Esophagus squamous epithelium (tissue), 5 donors: ENCODE data around the gene JDP2. TPM values are rescaled to one million over a fixed set of nuclear protein-coding genes. Genes with fewer than 3 reads are reported as not detected.

ENCODE experiments used
- DNase-seq: peaks from one replicate; lab custom pipeline; 2025; lab: John Stamatoyannopoulos, UW
- H3K27ac ChIP-seq, 4 donors: fragments of 200-600 bp; sonication (generic); one replicate each; pipeline ENCODE4 v1.5.1; 2016 to 2019; ENCODE audit warnings: mild to moderate bottlenecking in 1 of 4
- H3K27me3 ChIP-seq, 4 donors: fragments of 200-600 bp; sonication (generic); 1 replicate in 3 of 4; 2 replicates in 1 of 4; pipeline versions ENCODE4 v1.5.1 to v1.6.0; 2017 to 2021; ENCODE audit warnings: antibody characterized with exemption in 1 of 4
- H3K36me3 ChIP-seq, 3 donors: fragments of 200-600 bp; sonication (generic); one replicate each; pipeline ENCODE4 v1.5.1; 2016 to 2019
- H3K4me1 ChIP-seq, 3 donors: fragments of 200-600 bp; sonication (generic); one replicate each; pipeline ENCODE4 v1.5.1; 2017 to 2019
- H3K4me3 ChIP-seq, 4 donors: fragments of 200-600 bp; sonication (generic); 1 replicate in 3 of 4; 2 replicates in 1 of 4; pipeline ENCODE4 v1.5.1; 2016 to 2019; ENCODE audit warnings: mild to moderate bottlenecking in 2 of 4, moderate library complexity in 1 of 4
- H3K9me3 ChIP-seq, 3 donors: fragments of 200-600 bp; sonication (generic); one replicate each; pipeline ENCODE4 v1.5.1; 2016 to 2019
- POLR2A ChIP-seq, 4 donors: fragments of 450-650 bp; IDR thresholded peaks; one replicate each; pipeline ENCODE4 v1.6.1; 2017; ENCODE audit warnings: antibody characterized with exemption in 4 of 4, mild to moderate bottlenecking in 4 of 4, moderate library complexity in 3 of 4
- whole genome bisulfite sequencing, 2 donors: methylation state at CpG; one replicate each; pipeline ENCODE4 v1.1.5; 2018; 5-methylcytosine and 5-hydroxymethylcytosine counted together
- intact Hi-C: fragments of 100-400 bp; cut with DNase I; formaldehyde crosslinking; loops from one replicate; pipeline ENCODE4 v1.15.0; 2022
- total RNA-seq, 4 donors: library from RNA; depleted of rRNA; stranded (reverse); fragments of >200 nt; gene quantifications; one replicate each; pipeline ENCODE4 v1.1.0, GENCODE V29; 2016
- TF ChIP-seq, protein P1 (sequence below), 6 experiments: fragments of 450-650 bp in 4 of 6; fragments of 200-600 bp in 2 of 6; sonication (generic) in 2 of 6; IDR thresholded peaks; one replicate each; pipeline ENCODE4 v1.5.1; 2016 to 2019; ENCODE audit warnings: antibody characterized with exemption in 6 of 6, mild to moderate bottlenecking in 4 of 6, moderate library complexity in 4 of 6
- donor health status: DM: yes; HTN: yes; CAD: no.

The JDP2 gene
- total RNA-seq, 4 donors from 2014 or later = 20.9 to 41.8 (median 36.9) TPM

DNA sequence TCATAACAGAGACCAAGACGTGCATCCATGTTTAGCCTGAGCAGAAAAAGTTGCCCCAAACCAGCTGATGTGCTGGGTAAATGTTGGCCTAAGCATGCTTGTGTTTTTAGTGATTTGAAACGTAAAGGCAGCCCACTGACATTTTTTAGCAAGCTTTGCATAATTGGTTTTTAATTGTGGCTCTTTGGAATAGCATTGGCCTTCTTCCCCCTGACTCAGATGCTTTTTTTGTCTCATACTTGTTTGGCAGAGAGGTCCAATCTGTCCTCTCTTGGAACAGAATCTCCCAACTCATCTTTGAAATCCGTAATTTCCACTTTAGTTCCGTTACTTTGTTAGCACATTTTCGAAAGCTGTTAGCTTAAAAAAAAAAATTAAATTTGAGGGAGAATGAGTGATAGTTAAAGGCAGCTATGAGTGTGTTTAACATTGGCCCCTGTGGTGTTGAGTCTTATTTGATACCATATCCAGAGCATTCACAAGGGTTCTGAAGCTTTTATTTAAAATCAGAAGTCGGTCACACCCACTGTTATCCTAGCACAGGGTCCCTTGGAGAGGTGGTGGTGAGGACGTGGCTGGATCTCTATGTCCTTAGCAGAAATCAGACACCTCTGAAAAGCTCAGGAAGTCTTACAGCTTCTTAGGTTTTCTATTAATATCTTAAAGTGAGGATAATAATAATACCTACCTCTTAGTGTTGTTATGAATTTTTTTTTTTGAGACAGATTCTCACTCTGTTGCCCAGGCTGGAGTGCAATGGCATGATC, 15.6 kb downstream of the JDP2 start:
- WGBS, 2 donors = 63 to 69% methylated on average over 7 of the region's 7 CpGs
- DNase-seq = no peak
- H3K4me1 ChIP-seq = peaks cover 26 to 65% (median 32%) of the 10 kb centered on the region in 3 donors
- no peaks in the 10 kb centered on the region for H3K9me3 ChIP-seq
- H3K27me3 ChIP-seq = no peaks in the 10 kb centered on the region
- no peak overlapping the region for H3K4me3 ChIP-seq
- H3K27ac ChIP-seq = peak overlapping the region; percentile 8 to 81 (median 77)
- peaks cover 0 to 74% (median 3%) of the 10 kb centered on the region in 3 donors for H3K36me3 ChIP-seq
- no peak for TF ChIP-seq POLR2A (IDR thresholded peaks at IDR 0.05)
- TF ChIP-seq, protein P1, sequence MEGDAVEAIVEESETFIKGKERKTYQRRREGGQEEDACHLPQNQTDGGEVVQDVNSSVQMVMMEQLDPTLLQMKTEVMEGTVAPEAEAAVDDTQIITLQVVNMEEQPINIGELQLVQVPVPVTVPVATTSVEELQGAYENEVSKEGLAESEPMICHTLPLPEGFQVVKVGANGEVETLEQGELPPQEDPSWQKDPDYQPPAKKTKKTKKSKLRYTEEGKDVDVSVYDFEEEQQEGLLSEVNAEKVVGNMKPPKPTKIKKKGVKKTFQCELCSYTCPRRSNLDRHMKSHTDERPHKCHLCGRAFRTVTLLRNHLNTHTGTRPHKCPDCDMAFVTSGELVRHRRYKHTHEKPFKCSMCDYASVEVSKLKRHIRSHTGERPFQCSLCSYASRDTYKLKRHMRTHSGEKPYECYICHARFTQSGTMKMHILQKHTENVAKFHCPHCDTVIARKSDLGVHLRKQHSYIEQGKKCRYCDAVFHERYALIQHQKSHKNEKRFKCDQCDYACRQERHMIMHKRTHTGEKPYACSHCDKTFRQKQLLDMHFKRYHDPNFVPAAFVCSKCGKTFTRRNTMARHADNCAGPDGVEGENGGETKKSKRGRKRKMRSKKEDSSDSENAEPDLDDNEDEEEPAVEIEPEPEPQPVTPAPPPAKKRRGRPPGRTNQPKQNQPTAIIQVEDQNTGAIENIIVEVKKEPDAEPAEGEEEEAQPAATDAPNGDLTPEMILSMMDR (IDR thresholded peaks at IDR 0.05) = no peak
- intact Hi-C loops = no loop called here

DNA sequence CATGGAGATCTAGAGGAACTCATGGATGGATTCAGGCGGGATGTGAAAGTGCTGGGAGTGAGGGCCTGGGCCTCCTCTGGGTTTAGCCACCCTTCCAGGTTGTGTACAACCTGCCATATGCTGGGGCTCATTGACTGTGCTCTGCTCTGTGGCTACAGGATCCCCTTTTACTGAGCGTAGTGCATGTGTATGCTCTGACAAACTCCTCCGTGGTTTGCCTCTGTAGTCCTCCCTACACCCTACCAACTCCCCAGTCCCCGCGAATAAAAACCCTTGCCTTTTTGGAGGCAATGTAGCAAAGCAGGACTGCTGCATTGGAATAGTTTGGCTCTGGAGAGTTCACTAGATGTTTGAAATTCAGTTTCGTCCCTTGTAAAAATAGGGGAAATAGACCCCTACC, 17.4 kb downstream of the JDP2 start:
- no peak for DNase-seq
- Histone ChIP-seq H3K9me3 (no peaks in the 10 kb centered on the region), H3K36me3 (peaks cover 0 to 56% (median 3%) of the 10 kb centered on the region in 3 donors), H3K4me3 (no peak overlapping the region), H3K27me3 (no peaks in the 10 kb centered on the region), H3K27ac (no peak overlapping the region), H3K4me1 (peaks cover 41 to 73% (median 42%) of the 10 kb centered on the region in 3 donors)
- 93 to 98% methylated on average over 5 to 6 of the region's 6 CpGs for WGBS, 2 donors
- TF ChIP-seq, protein P1 (IDR thresholded peaks at IDR 0.05) = no peak
- no peak for TF ChIP-seq POLR2A (IDR thresholded peaks at IDR 0.05)
- intact Hi-C loops = no loop called here

DNA sequence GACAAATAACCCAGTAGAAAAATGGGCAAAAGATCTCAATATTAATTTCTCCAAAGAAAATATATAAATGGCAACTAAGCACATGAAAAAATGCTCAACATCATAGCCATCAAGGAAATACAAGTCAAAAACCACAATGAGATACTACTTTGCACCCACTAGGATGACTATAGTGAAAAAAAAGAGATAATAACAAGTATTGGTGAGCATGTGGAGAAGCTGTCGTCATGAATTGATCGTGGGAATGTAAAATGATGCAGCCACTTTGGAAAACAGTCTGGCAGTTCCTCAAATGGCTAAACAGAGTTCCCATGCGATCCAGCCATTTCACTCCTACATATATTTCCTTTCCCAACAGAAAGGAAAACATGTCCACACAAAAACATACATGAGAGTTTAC, 18.1 kb downstream of the JDP2 start:
- intact Hi-C loops = no loop called here
- Histone ChIP-seq H3K27ac (no peak overlapping the region), H3K27me3 (no peaks in the 10 kb centered on the region), H3K4me3 (no peak overlapping the region), H3K4me1 (peaks cover 42 to 73% (median 44%) of the 10 kb centered on the region in 3 donors), H3K36me3 (peaks cover 0 to 49% (median 3%) of the 10 kb centered on the region in 3 donors), H3K9me3 (no peaks in the 10 kb centered on the region)
- no peak for DNase-seq
- WGBS, 2 donors = 91 to 92% methylated on average over 3 of the region's 3 CpGs
- TF ChIP-seq, protein P1 (IDR thresholded peaks at IDR 0.05) = no peak

DNA sequence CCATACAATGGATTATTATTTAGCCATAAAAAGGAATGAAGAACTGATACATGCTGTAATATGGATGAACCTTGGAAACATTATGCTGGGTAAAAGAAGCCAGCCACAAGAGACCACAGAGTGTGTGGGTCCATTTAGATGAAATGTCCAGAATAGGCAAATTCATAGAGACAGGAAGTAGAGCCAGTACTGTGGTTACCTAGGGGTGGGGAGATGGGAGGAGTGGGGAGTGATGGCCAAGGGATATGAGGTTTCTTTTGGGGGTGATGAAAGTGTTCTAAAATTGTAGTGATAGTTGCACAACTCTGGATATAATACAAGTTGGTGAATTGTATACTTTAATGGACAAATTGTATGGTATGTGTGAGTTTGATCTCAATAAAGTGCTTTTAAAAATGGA, 18.6 kb downstream of the JDP2 start:
- peaks cover 0 to 44% (median 3%) of the 10 kb centered on the region in 3 donors for H3K36me3 ChIP-seq
- intact Hi-C loops = no loop called here
- no peaks in the 10 kb centered on the region for H3K9me3 ChIP-seq
- H3K27ac ChIP-seq = no peak overlapping the region
- H3K4me1 ChIP-seq = peaks cover 42 to 73% (median 42%) of the 10 kb centered on the region in 3 donors
- no peaks in the 10 kb centered on the region for H3K27me3 ChIP-seq
- no peak for DNase-seq
- no peak overlapping the region for H3K4me3 ChIP-seq
- TF ChIP-seq, protein P1 (IDR thresholded peaks at IDR 0.05) = no peak
- TF ChIP-seq POLR2A (IDR thresholded peaks at IDR 0.05) = no peak

DNA sequence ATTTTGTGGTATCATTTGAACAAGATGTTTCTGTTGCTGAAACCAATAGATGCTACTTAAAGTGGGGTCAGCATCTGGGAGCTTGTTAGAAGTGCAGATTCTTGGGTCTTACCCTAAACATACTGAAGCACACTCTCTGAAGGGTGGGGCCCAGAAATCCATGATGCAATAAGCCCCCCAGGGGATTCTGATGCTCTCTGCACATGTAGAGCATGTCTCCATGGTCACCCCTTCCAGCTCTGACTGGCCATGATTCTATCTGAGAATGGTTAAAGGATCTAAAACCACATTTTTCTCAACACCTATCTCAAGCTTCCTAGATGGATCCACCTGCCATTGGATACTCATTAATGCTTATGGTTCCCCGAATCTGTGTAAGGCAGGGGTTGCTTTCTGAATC, 20.4 kb downstream of the JDP2 start:
- 50 to 60% methylated on average over 1 of the region's 1 CpG for WGBS, 2 donors
- TF ChIP-seq POLR2A (IDR thresholded peaks at IDR 0.05) = no peak
- TF ChIP-seq, protein P1 (IDR thresholded peaks at IDR 0.05) = no peak
- no peak for DNase-seq
- Histone ChIP-seq H3K27ac (peak overlapping the region in 1 of 4 donors; percentile 72), H3K4me3 (no peak overlapping the region), H3K27me3 (no peaks in the 10 kb centered on the region), H3K4me1 (peaks cover 39 to 73% (median 40%) of the 10 kb centered on the region in 3 donors), H3K36me3 (peaks cover 0 to 26% (median 3%) of the 10 kb centered on the region in 3 donors), H3K9me3 (no peaks in the 10 kb centered on the region)
- intact Hi-C loops = no loop called here
